K562 (cell line): ENCODE results near the gene MCCD1. TPM values are rescaled to one million over a fixed set of nuclear protein-coding genes. Genes with fewer than 3 reads are reported as not detected.

Source experiments
- ATF7 ChIP-seq: fragments of 450-650 bp; IDR thresholded peaks from 2 replicates; pipeline ENCODE4 v1.7.1; 2014; ENCODE audit warnings: mild to moderate bottlenecking, moderate library complexity
- C11orf30 ChIP-seq: fragments of 450-650 bp; IDR thresholded peaks from 2 replicates; pipeline ENCODE4 v1.6.1; 2016; ENCODE audit warnings: low read depth, mild to moderate bottlenecking
- CREM ChIP-seq: IDR thresholded peaks from 2 replicates; pipeline ENCODE4 v1.6.1; 2014; ENCODE audit warnings: antibody characterized with exemption, low read depth
- DPF2 ChIP-seq: fragments of 450-650 bp; IDR thresholded peaks from 2 replicates; pipeline ENCODE4 v1.6.1; 2016
- EGR1 ChIP-seq: fragments of 450-650 bp; conservative IDR thresholded peaks from 2 replicates; pipeline ENCODE4 v1.6.1; 2017; ENCODE audit warnings: mild to moderate bottlenecking
- ELF1 ChIP-seq: fragments of 200-800 bp; sonication (Bioruptor generic); IDR thresholded peaks from 2 replicates; pipeline ENCODE4 v1.6.1; 2016; ENCODE audit warnings: missing genetic modification characterization, missing compliant biosample characterization
- EWSR1 ChIP-seq: fragments of 450-650 bp; IDR thresholded peaks from 2 replicates; pipeline ENCODE4 v1.6.1; 2018; ENCODE audit warnings: borderline replicate concordance, mild to moderate bottlenecking, low read depth, moderate library complexity; ENCODE audit not compliant: partially characterized antibody
- FOXA1 ChIP-seq: fragments of 450-650 bp; IDR thresholded peaks from 2 replicates; pipeline ENCODE4 v1.6.1; 2016; ENCODE audit warnings: mild to moderate bottlenecking, borderline replicate concordance
- FOXP1 ChIP-seq: sonication (generic); formaldehyde crosslinking; IDR thresholded peaks from 2 replicates; pipeline ENCODE4 v1.8.0; 2022; ENCODE audit warnings: mild to moderate bottlenecking, missing genetic modification reagents
- HNRNPL ChIP-seq: fragments of 200-400 bp; formaldehyde crosslinking; IDR thresholded peaks from 2 replicates; pipeline ENCODE4 v1.6.1; 2017; ENCODE audit warnings: low read depth, mild to moderate bottlenecking, low read length
- ID3 ChIP-seq, 2 experiments: fragments of 250-450 bp in 1 of 2; fragments of 450-650 bp in 1 of 2; sonication (Bioruptor Pico) in 1 of 2; IDR thresholded peaks; 2 replicates each; pipeline versions ENCODE4 v1.6.1 to v1.8.0; 2016 to 2021; ENCODE audit warnings: mild to moderate bottlenecking in 2 of 2, moderate library complexity in 2 of 2, missing compliant biosample characterization in 1 of 2, missing genetic modification characterization in 1 of 2
- MAFF ChIP-seq: IDR thresholded peaks from 2 replicates; pipeline ENCODE4 v1.6.1; 2012; ENCODE audit warnings: low read length, improper control_type of control experiment
- MAFK ChIP-seq: IDR thresholded peaks from 2 replicates; pipeline ENCODE4 v1.6.1; 2011; ENCODE audit warnings: low read length, improper control_type of control experiment
- POLR3G ChIP-seq: IDR thresholded peaks from 2 replicates; pipeline ENCODE4 v1.6.1; 2011; ENCODE audit not compliant: insufficient read length, insufficient replicate concordance; ENCODE audit errors: extremely low read depth
- SNRNP70 ChIP-seq: fragments of 200-400 bp; formaldehyde crosslinking; optimal IDR thresholded peaks from 2 replicates; pipeline ENCODE3; 2017; ENCODE audit warnings: low read depth, low read length
- SRSF7 ChIP-seq: fragments of 200-400 bp; formaldehyde crosslinking; optimal IDR thresholded peaks from 2 replicates; pipeline ENCODE3; 2017; ENCODE audit warnings: mild to moderate bottlenecking, low read depth, low read length
- TAF15 ChIP-seq: fragments of 200-400 bp; formaldehyde crosslinking; IDR thresholded peaks from 2 replicates; pipeline ENCODE4 v1.6.1; 2017; ENCODE audit warnings: mild to moderate bottlenecking, low read depth, low read length, moderate library complexity
- TFAM ChIP-seq: fragments of 250-450 bp; sonication (Bioruptor Pico); conservative IDR thresholded peaks from 2 replicates; pipeline ENCODE4 v1.5.0; 2021; ENCODE audit warnings: mild to moderate bottlenecking, moderate library complexity
- ZBTB17 ChIP-seq: fragments of 450-650 bp; formaldehyde crosslinking; IDR thresholded peaks from 2 replicates; pipeline ENCODE4 v1.4.0; 2020; ENCODE audit warnings: mild to moderate bottlenecking
- ZBTB49 ChIP-seq: sonication (generic); formaldehyde crosslinking; IDR thresholded peaks from 2 replicates; pipeline ENCODE4 v1.8.0; 2022; ENCODE audit warnings: missing genetic modification reagents, mild to moderate bottlenecking, borderline replicate concordance
- ZNF12 ChIP-seq: sonication (generic); formaldehyde crosslinking; IDR thresholded peaks from 2 replicates; pipeline ENCODE4 v1.4.0; 2020; ENCODE audit warnings: mild to moderate bottlenecking, missing genetic modification reagents
- ZNF124 ChIP-seq: sonication (generic); formaldehyde crosslinking; IDR thresholded peaks from 2 replicates; pipeline ENCODE4 v1.8.1; 2022; ENCODE audit warnings: missing genetic modification reagents
- ZNF184 ChIP-seq: sonication (generic); formaldehyde crosslinking; IDR thresholded peaks from 2 replicates; pipeline ENCODE4 v1.5.0; 2020; ENCODE audit warnings: missing genetic modification reagents
- ZNF511 ChIP-seq: sonication (generic); formaldehyde crosslinking; IDR thresholded peaks from 2 replicates; pipeline ENCODE4 v1.8.0; 2022; ENCODE audit warnings: mild to moderate bottlenecking, missing genetic modification reagents
- ZNF584 ChIP-seq: fragments of 200-800 bp; sonication (Bioruptor generic); IDR thresholded peaks from 2 replicates; pipeline ENCODE4 v1.6.1; 2016; ENCODE audit warnings: low read depth, mild to moderate bottlenecking, missing genetic modification characterization, missing compliant biosample characterization
- polyA plus RNA-seq, 8 experiments: library from polyadenylated mRNA; depleted of rRNA in 4 of 8; stranded (reverse) in 5 of 8; unstranded in 3 of 8; fragments of >200 nt; fragmentation: Nextera tagmentation in 2 of 8; fragmentation: Illumina TruSeq in 1 of 8; extraction: Ambion mirVana in 2 of 8; extraction: Trizol in 1 of 8; gene quantifications; 2 replicates each; pipeline versions ENCODE4 v1.2.1 to v1.2.3, GENCODE V29; 2011 to 2014; ENCODE audit warnings: inconsistent platforms in 1 of 8, missing spikeins in 1 of 8
- total RNA-seq, 7 experiments: library from RNA; depleted of rRNA in 6 of 7; stranded (reverse); fragments of >200 nt in 6 of 7; fragmentation: Illumina TruSeq in 2 of 7; extraction: Trizol in 2 of 7; gene quantifications; 2 replicates each; pipeline versions ENCODE4 v1.2.1 to v1.2.3, GENCODE V29; 2011 to 2021; ENCODE audit warnings: low replicate concordance in 1 of 7

Gene MCCD1
- total and polyA plus RNA-seq, 9 of the 15 experiments (the other 6 are each of a cell fraction or from before 2014, with no cell fraction given) = not detected

- no peak for TF ChIP-seq ZBTB49 (CRISPR knock-in tag)
- no peak for TF ChIP-seq EWSR1
- TF ChIP-seq EGR1 = 0 out of 2 replicates have a peak, but pooled peaks have one; percentile 15
- TF ChIP-seq ZNF12 (CRISPR knock-in tag) = no peak
- TF ChIP-seq ATF7 = peak; percentile 40; the same call in 1 of the 2 replicates
- TF ChIP-seq DPF2 = 0 out of 2 replicates have a peak, but pooled peaks have one; percentile 24
- TF ChIP-seq FOXP1 (CRISPR knock-in tag) = no peak
- TF ChIP-seq FOXA1 = no peak
- TF ChIP-seq TAF15 = no peak
- TF ChIP-seq ID3 (CRISPR knock-in tag; IDR thresholded peaks at IDR 0.05) = no peak
- TF ChIP-seq ID3 (tag; IDR thresholded peaks at IDR 0.05) = peak; percentile 69; the same call in 1 of the 2 replicates
- 0 out of 2 replicates have a peak, but pooled peaks have one; percentile 34 for TF ChIP-seq ZNF584
- TF ChIP-seq CREM = peak; percentile 29; the same call in 1 of the 2 replicates
- no peak for TF ChIP-seq ZBTB17 (CRISPR knock-in tag)
- TF ChIP-seq TFAM = no peak
- TF ChIP-seq MAFK = 0 out of 2 replicates have a peak, but pooled peaks have one; percentile 24
- no peak for TF ChIP-seq HNRNPL
- no peak for TF ChIP-seq SRSF7
- TF ChIP-seq C11orf30 = peak; percentile 84
- no peak for TF ChIP-seq SNRNP70
- no peak for TF ChIP-seq ZNF511 (CRISPR knock-in tag)
- no peak for TF ChIP-seq ELF1 (tag)
- TF ChIP-seq ZNF184 (CRISPR knock-in tag) = no peak
- peak; percentile 60 for TF ChIP-seq MAFF
- no peak for TF ChIP-seq ZNF124 (CRISPR knock-in tag)
- no peak for TF ChIP-seq POLR3G
These were observed 39.0 kb downstream of the MCCD1 start (continued) for GRCh38 chr6:31567531-31568370.
